ENCODE data around the gene SRRM5. TPM values are rescaled to one million over a fixed set of nuclear protein-coding genes. Genes with fewer than 3 reads are reported as not detected.

SRRM5 gene
- total RNA-seq, 1 donor from 2014 or later, result 0.51 TPM

DNA sequence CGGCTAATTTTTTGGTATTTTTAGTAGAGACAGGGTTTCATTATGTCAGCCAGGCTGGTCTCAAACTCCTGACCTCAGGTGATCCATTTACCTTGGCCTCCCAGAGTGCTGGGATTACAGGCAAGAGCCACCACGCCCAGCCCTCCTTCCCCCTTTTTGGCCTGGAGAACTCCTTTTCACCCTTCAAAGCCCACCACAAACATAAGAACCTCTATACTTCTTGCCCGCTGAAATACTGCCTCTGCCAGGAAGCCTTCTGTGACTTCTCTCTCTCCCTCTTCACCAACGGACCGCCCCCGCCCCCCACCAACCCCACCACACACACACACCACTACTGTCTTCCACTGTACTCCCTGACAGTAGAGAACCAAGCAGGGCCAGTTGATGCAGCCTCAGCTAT is 5.1 kb downstream of the SRRM5 start:
- Mint-ChIP-seq H3K27me3 (ENCODE audit: unreplicated experiment) (peaks cover 12% of the 10 kb centered on the region), H3K9me3 (ENCODE audit: unreplicated experiment) (peaks cover 12% of the 10 kb centered on the region), H3K4me3 (ENCODE audit: unreplicated experiment) (no peak overlapping the region), H3K4me1 (ENCODE audit: low read depth, unreplicated experiment) (peaks cover 7% of the 10 kb centered on the region), H3K27ac (ENCODE audit: unreplicated experiment) (no peak overlapping the region), H3K36me3 (ENCODE audit: unreplicated experiment) (peaks cover 26% of the 10 kb centered on the region)
- TF ChIP-seq, protein P1, sequence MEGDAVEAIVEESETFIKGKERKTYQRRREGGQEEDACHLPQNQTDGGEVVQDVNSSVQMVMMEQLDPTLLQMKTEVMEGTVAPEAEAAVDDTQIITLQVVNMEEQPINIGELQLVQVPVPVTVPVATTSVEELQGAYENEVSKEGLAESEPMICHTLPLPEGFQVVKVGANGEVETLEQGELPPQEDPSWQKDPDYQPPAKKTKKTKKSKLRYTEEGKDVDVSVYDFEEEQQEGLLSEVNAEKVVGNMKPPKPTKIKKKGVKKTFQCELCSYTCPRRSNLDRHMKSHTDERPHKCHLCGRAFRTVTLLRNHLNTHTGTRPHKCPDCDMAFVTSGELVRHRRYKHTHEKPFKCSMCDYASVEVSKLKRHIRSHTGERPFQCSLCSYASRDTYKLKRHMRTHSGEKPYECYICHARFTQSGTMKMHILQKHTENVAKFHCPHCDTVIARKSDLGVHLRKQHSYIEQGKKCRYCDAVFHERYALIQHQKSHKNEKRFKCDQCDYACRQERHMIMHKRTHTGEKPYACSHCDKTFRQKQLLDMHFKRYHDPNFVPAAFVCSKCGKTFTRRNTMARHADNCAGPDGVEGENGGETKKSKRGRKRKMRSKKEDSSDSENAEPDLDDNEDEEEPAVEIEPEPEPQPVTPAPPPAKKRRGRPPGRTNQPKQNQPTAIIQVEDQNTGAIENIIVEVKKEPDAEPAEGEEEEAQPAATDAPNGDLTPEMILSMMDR (IDR thresholded peaks at IDR 0.05; ENCODE audit: partially characterized antibody, unreplicated experiment), result no peak
- no peak for DNase-seq

GRCh38 chr19:43618921-43619261 is 7.0 kb downstream of the SRRM5 start:
- Mint-ChIP-seq H3K27ac (ENCODE audit: unreplicated experiment) (peak overlapping the region; percentile 98), H3K36me3 (ENCODE audit: unreplicated experiment) (peaks cover 7% of the 10 kb centered on the region), H3K4me3 (ENCODE audit: unreplicated experiment) (peak overlapping the region; percentile 93), H3K9me3 (ENCODE audit: unreplicated experiment) (peaks cover 12% of the 10 kb centered on the region), H3K27me3 (ENCODE audit: unreplicated experiment) (peaks cover 13% of the 10 kb centered on the region), H3K4me1 (ENCODE audit: low read depth, unreplicated experiment) (peaks cover 7% of the 10 kb centered on the region)
- TF ChIP-seq, protein P1 (IDR thresholded peaks at IDR 0.05; ENCODE audit: partially characterized antibody, unreplicated experiment), result no peak
- peak; percentile 67 for DNase-seq

DNA sequence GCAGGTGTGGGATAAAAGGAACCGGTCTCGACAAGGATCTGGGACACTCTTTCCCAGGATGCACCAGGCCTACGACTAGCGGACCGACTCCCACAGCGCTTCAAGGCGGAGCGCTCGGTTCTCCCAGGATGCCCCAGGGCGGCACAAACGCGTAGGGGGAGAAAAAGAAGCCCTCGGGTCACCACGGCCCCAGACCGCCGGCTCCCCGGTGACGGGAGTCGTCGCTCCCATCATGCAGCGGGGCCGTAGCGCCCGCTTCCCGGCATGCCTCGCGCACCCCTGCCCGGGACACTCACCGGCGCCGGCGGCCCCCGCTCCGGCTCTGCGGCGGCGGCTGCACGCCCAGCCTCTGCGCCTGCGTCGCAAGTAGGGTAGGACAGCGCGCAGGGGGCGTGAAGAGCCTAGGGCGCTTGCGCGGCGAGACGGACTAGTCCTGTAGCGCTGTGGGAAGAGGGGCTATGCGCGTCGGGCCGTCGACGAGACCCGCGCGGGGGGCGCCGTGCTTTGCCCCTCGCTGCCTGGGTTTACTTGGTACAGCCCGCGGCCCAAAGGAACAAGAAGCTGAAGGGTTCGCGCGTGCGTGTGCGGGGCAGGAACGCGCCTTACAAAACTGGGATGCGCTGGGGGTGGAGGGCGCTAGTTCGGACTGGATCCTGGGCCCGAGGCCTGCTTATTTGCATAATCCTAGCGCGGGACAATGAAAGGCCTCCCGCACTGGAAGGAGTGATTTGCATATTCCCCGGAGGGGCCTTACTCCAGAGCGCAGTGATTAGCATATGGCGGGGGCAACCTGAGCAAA is 7.6 kb downstream of the SRRM5 start, which contains the start of gene ZNF428:
Gene ZNF428 (minus strand): TSS at position 368 of the 799 bp plus-strand sequence. CDS start 5,325 bp downstream, outside the sequence.
- Mint-ChIP-seq H3K36me3 (ENCODE audit: unreplicated experiment) (peaks cover 8% of the 10 kb centered on the region), H3K27me3 (ENCODE audit: unreplicated experiment) (peaks cover 13% of the 10 kb centered on the region), H3K4me3 (ENCODE audit: unreplicated experiment) (peak within 1 kb of the TSS; percentile 94), H3K27ac (ENCODE audit: unreplicated experiment) (peak within 1 kb of the TSS; percentile 99), H3K4me1 (ENCODE audit: low read depth, unreplicated experiment) (peaks cover 7% of the 10 kb centered on the region), H3K9me3 (ENCODE audit: unreplicated experiment) (peaks cover 14% of the 10 kb centered on the region)
- DNase-seq, result peak; percentile 90
- TF ChIP-seq, protein P1 (IDR thresholded peaks at IDR 0.05; ENCODE audit: partially characterized antibody, unreplicated experiment), result no peak

- peaks cover 14% of the 10 kb centered on the region for H3K9me3 Mint-ChIP-seq (ENCODE audit: unreplicated experiment)
- peaks cover 8% of the 10 kb centered on the region for H3K36me3 Mint-ChIP-seq (ENCODE audit: unreplicated experiment)
- H3K4me3 Mint-ChIP-seq (ENCODE audit: unreplicated experiment), result peak overlapping the region; percentile 94
Observed at GRCh38 chr19:43620061-43621001, 8.4 kb downstream of the SRRM5 start.

More at GRCh38 chr19:43620061-43621001, 8.4 kb downstream of the SRRM5 start:
- H3K4me1 Mint-ChIP-seq (ENCODE audit: low read depth, unreplicated experiment), result peaks cover 7% of the 10 kb centered on the region
- H3K27me3 Mint-ChIP-seq (ENCODE audit: unreplicated experiment), result peaks cover 13% of the 10 kb centered on the region
- peak; percentile 95 for DNase-seq
- H3K27ac Mint-ChIP-seq (ENCODE audit: unreplicated experiment), result peak overlapping the region; percentile 99
- TF ChIP-seq, protein P1 (IDR thresholded peaks at IDR 0.05; ENCODE audit: partially characterized antibody, unreplicated experiment), result no peak
